ENCODE data around the gene CTBP2.

Gene CTBP2

DNA sequence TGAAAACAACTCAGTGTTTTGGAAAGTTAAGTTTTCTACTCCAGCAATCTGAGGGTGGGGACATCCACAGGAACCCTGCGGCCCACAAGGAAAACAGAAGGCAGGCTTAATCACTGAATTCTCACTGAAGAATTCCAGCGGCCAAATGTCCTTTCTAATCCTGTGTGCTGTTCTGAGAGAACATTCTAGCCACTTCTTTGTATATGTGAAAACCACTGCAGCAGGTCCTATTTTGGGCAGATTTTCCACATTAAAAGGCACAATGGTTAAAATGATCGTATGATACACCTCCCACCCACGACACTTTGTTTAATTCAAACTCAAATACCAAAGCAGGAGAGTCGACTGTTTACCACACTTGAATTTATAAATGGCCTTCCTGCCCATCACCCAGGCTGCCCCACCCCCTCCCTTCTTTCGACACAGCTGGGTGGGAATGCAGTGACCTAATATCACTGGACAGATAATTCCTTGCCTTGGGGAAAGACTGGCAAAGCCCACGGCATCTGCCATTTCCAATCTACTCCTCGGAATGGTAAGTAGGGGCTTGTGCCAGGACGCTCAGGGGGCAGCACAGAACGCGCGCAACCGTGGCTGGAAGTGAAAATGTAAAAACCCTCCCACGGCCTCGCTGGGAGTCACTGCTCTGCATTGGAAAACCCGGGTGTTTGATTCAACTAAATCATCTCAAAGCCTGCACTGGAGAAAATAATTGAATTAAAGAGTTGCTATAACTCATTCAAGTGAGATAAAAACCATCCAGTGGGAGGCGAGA, 67.0 kb downstream of the CTBP2 start:
- DNase-seq (ENCODE audit: low read depth) = no peak
- no peak overlapping the region for H3K4me3 ChIP-seq (ENCODE audit: control insufficient read depth, low read depth, low read length)
- TF ChIP-seq, protein P1, sequence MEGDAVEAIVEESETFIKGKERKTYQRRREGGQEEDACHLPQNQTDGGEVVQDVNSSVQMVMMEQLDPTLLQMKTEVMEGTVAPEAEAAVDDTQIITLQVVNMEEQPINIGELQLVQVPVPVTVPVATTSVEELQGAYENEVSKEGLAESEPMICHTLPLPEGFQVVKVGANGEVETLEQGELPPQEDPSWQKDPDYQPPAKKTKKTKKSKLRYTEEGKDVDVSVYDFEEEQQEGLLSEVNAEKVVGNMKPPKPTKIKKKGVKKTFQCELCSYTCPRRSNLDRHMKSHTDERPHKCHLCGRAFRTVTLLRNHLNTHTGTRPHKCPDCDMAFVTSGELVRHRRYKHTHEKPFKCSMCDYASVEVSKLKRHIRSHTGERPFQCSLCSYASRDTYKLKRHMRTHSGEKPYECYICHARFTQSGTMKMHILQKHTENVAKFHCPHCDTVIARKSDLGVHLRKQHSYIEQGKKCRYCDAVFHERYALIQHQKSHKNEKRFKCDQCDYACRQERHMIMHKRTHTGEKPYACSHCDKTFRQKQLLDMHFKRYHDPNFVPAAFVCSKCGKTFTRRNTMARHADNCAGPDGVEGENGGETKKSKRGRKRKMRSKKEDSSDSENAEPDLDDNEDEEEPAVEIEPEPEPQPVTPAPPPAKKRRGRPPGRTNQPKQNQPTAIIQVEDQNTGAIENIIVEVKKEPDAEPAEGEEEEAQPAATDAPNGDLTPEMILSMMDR (IDR thresholded peaks at IDR 0.05; ENCODE audit: control insufficient read depth, insufficient read depth, low read depth, low read length, missing control alignments) = no peak

DNA sequence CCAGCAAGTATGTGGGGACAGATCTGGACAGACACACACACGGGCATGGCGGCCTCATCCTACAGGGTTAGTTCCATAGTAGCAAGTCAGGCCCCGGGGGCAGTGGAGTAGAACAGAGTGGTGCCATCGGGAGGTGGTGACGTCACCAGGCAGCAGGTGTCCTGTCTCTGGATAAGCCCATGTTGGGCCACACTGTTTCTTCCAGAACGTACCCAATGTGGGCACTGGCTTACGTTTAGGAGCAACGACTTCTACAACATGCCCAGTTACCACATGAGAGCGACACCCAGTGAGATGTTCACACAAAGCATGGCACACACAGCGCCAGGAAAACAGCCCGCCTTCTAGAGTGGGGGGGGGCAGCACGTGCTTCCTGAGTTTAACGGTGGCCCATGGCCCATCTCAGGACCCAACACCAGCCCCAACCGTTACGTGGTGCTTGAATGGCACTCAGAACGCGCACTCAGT, 67.8 kb downstream of the CTBP2 start:
- no peak for DNase-seq (ENCODE audit: low read depth)
- TF ChIP-seq, protein P1 (IDR thresholded peaks at IDR 0.05; ENCODE audit: control insufficient read depth, insufficient read depth, low read depth, low read length, missing control alignments) = no peak
- H3K4me3 ChIP-seq (ENCODE audit: control insufficient read depth, low read depth, low read length) = no peak overlapping the region

DNA sequence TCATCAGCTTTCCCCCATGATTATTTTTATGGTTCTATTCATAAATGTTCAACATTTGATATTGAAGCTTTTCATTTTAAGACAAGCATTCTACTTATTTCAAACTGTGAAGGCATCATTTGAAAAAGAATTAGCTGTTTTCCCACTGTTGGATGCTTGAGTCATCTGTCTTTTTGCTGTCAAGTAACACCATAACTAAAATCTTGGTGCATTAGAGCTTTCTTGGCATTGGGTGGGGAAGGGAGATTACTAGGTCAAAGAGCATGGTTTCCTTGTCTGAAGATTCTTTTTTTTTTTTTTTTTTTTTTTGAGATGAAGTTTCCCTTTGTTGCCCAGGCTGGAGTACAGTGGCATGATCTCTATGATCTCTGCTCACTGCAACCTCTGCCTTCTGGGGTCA, 68.5 kb downstream of the CTBP2 start:
- no peak overlapping the region for H3K4me3 ChIP-seq (ENCODE audit: control insufficient read depth, low read depth, low read length)
- DNase-seq (ENCODE audit: low read depth) = no peak
- TF ChIP-seq, protein P1 (IDR thresholded peaks at IDR 0.05; ENCODE audit: control insufficient read depth, insufficient read depth, low read depth, low read length, missing control alignments) = no peak

DNA sequence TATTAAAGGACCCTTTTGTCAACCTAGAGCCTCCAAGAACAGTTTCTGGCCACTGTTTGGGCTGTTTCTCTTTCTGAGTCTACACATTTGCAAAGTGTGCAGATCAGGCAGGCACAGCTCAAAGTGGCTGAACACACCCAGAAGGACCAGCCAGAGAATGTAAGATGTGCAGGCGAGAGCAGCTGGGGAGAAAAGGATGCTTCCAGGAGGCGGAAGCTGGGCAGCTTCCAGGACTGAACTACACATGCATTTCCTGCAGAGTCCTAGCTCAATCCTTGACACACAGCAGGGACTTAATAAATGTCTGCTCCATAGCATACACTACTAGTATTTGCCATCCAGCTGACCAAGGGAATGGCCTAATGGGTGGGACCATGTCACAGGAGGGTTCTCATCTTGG, 70.9 kb downstream of the CTBP2 start:
- no peak for DNase-seq (ENCODE audit: low read depth)
- no peak overlapping the region for H3K4me3 ChIP-seq (ENCODE audit: control insufficient read depth, low read depth, low read length)
- TF ChIP-seq, protein P1 (IDR thresholded peaks at IDR 0.05; ENCODE audit: control insufficient read depth, insufficient read depth, low read depth, low read length, missing control alignments) = no peak

DNA sequence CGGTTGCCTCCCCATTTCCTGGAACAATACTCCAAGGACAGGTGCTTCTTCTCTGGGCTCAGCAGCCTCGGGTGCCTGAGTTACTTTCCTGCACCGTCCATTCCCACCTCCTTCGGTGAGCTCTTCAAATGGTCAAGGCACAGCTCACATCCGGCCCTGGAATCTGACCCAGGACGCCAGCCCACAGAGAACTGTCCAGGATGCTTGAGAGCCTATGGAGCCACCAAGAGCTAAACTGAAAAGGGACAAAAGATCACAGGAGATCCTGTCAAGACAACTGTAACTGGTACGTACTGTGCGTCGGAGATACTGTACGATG, 72.5 kb downstream of the CTBP2 start:
- no peak overlapping the region for H3K4me3 ChIP-seq (ENCODE audit: control insufficient read depth, low read depth, low read length)
- TF ChIP-seq, protein P1 (IDR thresholded peaks at IDR 0.05; ENCODE audit: control insufficient read depth, insufficient read depth, low read depth, low read length, missing control alignments) = no peak
- no peak for DNase-seq (ENCODE audit: low read depth)

DNA sequence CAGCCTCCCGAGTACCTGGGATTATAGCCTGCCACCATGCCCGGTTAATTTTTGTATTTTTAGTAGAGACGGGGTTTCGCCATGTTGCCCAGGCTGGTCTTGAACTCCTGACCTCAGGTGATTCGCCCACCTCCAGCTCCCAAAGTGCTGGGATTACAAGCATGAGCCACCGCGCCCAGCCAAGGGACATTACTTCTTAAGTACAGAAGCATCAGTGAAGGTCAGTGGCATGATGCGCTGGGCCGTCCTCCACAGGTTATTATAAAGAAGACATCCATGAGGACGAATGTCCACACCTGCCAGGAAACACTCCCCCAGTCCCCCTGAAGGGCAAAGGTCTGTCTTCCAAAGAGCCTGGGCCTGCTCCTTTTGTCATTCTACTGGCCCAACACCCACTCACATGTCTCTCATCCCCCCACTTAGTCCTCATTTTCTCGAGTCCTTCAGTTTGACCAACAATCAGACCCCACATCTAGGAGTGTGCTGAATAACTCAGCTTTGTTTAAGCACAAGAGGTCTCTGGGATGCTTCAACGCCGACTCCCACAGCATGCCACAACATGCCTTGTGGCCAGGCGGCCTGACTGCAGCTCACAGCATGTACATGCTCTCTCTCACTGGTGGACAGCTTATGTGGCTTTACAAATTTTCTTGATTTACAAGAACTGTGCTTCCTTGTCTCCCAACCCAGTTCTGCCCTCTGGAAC, 73.0 kb downstream of the CTBP2 start:
- TF ChIP-seq, protein P1 (IDR thresholded peaks at IDR 0.05; ENCODE audit: control insufficient read depth, insufficient read depth, low read depth, low read length, missing control alignments) = no peak
- DNase-seq (ENCODE audit: low read depth) = no peak
- H3K4me3 ChIP-seq (ENCODE audit: control insufficient read depth, low read depth, low read length) = no peak overlapping the region
